Ishikawa (cell line): ENCODE data around the gene NSUN2.

Experiments used
- CEBPB ChIP-seq: IDR thresholded peaks from 2 replicates; pipeline ENCODE4 v1.6.1; 2012
- CREB1 ChIP-seq: IDR thresholded peaks from 2 replicates; pipeline ENCODE4 v1.6.1; 2012; ENCODE audit warnings: low read depth
- EGR1 ChIP-seq: IDR thresholded peaks from 2 replicates; pipeline ENCODE4 v1.6.1; 2012
- EP300 ChIP-seq: IDR thresholded peaks from 2 replicates; pipeline ENCODE4 v1.6.1; 2012; ENCODE audit warnings: borderline replicate concordance
- FOXM1 ChIP-seq: IDR thresholded peaks from 2 replicates; pipeline ENCODE4 v1.6.1; 2012; ENCODE audit warnings: low read depth, borderline replicate concordance
- MAX ChIP-seq: IDR thresholded peaks from 2 replicates; pipeline ENCODE4 v1.6.1; 2012
- NFIC ChIP-seq: IDR thresholded peaks from 2 replicates; pipeline ENCODE4 v1.6.1; 2012
- RAD21 ChIP-seq: IDR thresholded peaks from 2 replicates; pipeline ENCODE4 v1.6.1; 2012; ENCODE audit warnings: low read depth
- REST ChIP-seq: IDR thresholded peaks from 2 replicates; pipeline ENCODE4 v1.6.1; 2012; ENCODE audit warnings: low read depth, mild to moderate bottlenecking
- TAF1 ChIP-seq: IDR thresholded peaks from 2 replicates; pipeline ENCODE4 v1.6.1; 2012; ENCODE audit warnings: low read depth, mild to moderate bottlenecking
- TCF12 ChIP-seq: IDR thresholded peaks from 2 replicates; pipeline ENCODE4 v1.6.1; 2012; ENCODE audit warnings: low read depth
- TEAD4 ChIP-seq: IDR thresholded peaks from 2 replicates; pipeline ENCODE4 v1.6.1; 2012
- USF1 ChIP-seq: IDR thresholded peaks from 2 replicates; pipeline ENCODE4 v1.6.1; 2012
- YY1 ChIP-seq: IDR thresholded peaks from 2 replicates; pipeline ENCODE4 v1.6.1; 2012; ENCODE audit warnings: low read depth
- ZBTB7A ChIP-seq: IDR thresholded peaks from 2 replicates; pipeline ENCODE4 v1.6.1; 2012; ENCODE audit warnings: low read depth

Gene NSUN2

GRCh38 chr5:6552612-6553011 lies 80.2 kb downstream of the NSUN2 start:
- TF ChIP-seq TEAD4 = no peak
- TF ChIP-seq REST = no peak
- no peak for TF ChIP-seq NFIC
- no peak for TF ChIP-seq CREB1
- TF ChIP-seq TCF12 = no peak
- TF ChIP-seq YY1 = no peak
- TF ChIP-seq FOXM1 = no peak
- TF ChIP-seq EP300 = no peak
- TF ChIP-seq TAF1 = no peak
- TF ChIP-seq RAD21 = no peak
- TF ChIP-seq USF1 = no peak
- TF ChIP-seq ZBTB7A = no peak

- no peak for TF ChIP-seq ZBTB7A
- no peak for TF ChIP-seq TCF12
These were observed 80.9 kb downstream of the NSUN2 start for GRCh38 chr5:6551955-6552313.

GRCh38 chr5:6551287-6551954 lies 81.4 kb downstream of the NSUN2 start:
- TF ChIP-seq TCF12 = no peak
- TF ChIP-seq EGR1 = no peak

- TF ChIP-seq EGR1 (no peak), CEBPB (no peak), MAX (no peak), REST (no peak), EP300 (no peak), CREB1 (no peak), ZBTB7A (no peak), TEAD4 (no peak), NFIC (no peak), YY1 (no peak), TCF12 (no peak), FOXM1 (no peak), USF1 (no peak), RAD21 (no peak), TAF1 (no peak)
These were observed 82.2 kb downstream of the NSUN2 start for GRCh38 chr5:6550628-6551027.
